Esophagus (tissue), 2 donors: ENCODE data around the gene SLC5A1. TPM values are rescaled to one million over a fixed set of nuclear protein-coding genes. Genes with fewer than 3 reads are reported as not detected.
"Not testable (repeated sequence)": the region's sequence is repeated elsewhere in the genome, so short reads cannot be mapped to it uniquely, and the experiment has no call there.

Experiments
- H3K27ac ChIP-seq, 2 donors: one replicate each; pipeline ENCODE4 v1.5.1; 2013; ENCODE audit warnings: low read depth in 2 of 2, mild to moderate bottlenecking in 2 of 2, inconsistent platforms in 1 of 2, low read length in 1 of 2, moderate library complexity in 1 of 2
- H3K27me3 ChIP-seq, 2 donors: one replicate each; pipeline ENCODE4 v1.6.1; 2013; ENCODE audit warnings: low read length in 2 of 2, control low read depth in 1 of 2, mild to moderate bottlenecking in 1 of 2; ENCODE audit not compliant: insufficient read depth in 2 of 2, control insufficient read depth in 1 of 2
- H3K36me3 ChIP-seq, 2 donors: one replicate each; pipeline ENCODE4 v1.6.1; 2013; ENCODE audit warnings: low read length in 1 of 2; ENCODE audit not compliant: control insufficient read depth in 2 of 2, insufficient read depth in 2 of 2
- H3K4me1 ChIP-seq, 2 donors: one replicate each; pipeline ENCODE4 v1.6.1; 2013; ENCODE audit warnings: low read length in 1 of 2; ENCODE audit not compliant: control insufficient read depth in 2 of 2, insufficient read depth in 2 of 2
- H3K4me3 ChIP-seq, 2 donors: one replicate each; pipeline ENCODE4 v1.5.1; 2013; ENCODE audit warnings: low read length in 2 of 2, mild to moderate bottlenecking in 2 of 2, low read depth in 1 of 2, moderate library complexity in 1 of 2
- H3K9me3 ChIP-seq, 2 donors: one replicate each; pipeline ENCODE4 v1.6.1; 2013; ENCODE audit warnings: mild to moderate bottlenecking in 2 of 2, low read depth in 1 of 2, low read length in 1 of 2, moderate library complexity in 1 of 2; ENCODE audit not compliant: control insufficient read depth in 2 of 2, insufficient read depth in 1 of 2
- WGBS, 2 donors: extraction: QIAGEN DNeasy Blood & Tissue Kit; methylation state at CpG; one replicate each; pipeline ENCODE4 v1.1.7; 2013; 5-methylcytosine and 5-hydroxymethylcytosine counted together
- polyA plus RNA-seq, 2 donors: library from polyadenylated mRNA; stranded (reverse); fragments of 200-250 nt; gene quantifications; one replicate each; pipeline ENCODE4 v1.2.3, GENCODE V29; 2013
- donor health status: healthy with polysubstance abuse.
- donor health status: Bipolar disorder and iron deficiency.

The SLC5A1 gene
- polyA plus RNA-seq, 2 donors, result 1.4 to 3.7 TPM

DNA sequence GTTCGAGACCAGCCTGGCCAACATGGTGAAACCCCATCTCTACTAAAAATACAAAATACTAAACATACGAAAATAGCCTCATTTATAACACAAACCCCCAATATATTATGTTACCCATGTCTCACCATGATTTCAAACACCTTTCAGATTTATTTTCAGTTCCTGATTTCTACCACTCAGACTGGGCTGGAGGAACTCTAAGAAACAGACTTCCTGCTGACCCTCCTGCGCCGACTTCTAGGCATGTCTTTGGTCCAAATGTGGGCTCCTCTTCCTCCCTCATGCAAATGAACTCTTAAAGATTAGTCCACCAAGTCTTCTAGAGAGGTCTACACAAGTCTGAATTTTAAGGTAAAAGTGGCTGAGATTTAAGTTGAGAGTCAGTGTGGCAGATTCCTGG lies 105.3 kb downstream of the SLC5A1 start:
- H3K4me1 ChIP-seq, H3K27me3 ChIP-seq, H3K4me3 ChIP-seq, H3K9me3 ChIP-seq, H3K36me3 ChIP-seq, H3K27ac ChIP-seq: not testable (repeated sequence)
- WGBS, 2 donors, result 86 to 89% methylated on average over 4 of the region's 4 CpGs

DNA sequence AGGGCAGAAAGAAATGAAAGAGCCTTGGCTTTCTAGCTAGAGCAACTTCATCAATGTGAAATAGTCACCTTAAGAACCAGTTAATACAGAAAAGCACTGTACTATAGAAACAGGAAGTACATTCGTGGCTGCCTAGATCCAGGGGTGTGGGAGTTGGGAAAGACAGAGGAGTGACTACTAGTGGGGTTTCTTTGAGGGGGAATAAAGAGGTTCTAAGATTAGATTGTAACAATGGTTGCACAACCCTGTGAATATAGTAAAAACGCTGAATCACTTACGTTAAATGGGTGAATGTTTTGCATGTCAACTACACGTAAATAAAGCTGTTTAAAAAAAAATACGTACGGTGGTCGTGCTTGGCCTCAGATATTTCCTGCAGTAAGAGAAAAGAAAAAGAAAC lies 107.6 kb downstream of the SLC5A1 start:
- not testable (repeated sequence) for H3K27ac ChIP-seq, H3K27me3 ChIP-seq, H3K4me3 ChIP-seq, H3K4me1 ChIP-seq, H3K36me3 ChIP-seq, H3K9me3 ChIP-seq
- WGBS, 2 donors, result 60 to 63% methylated on average over 7 of the region's 7 CpGs

DNA sequence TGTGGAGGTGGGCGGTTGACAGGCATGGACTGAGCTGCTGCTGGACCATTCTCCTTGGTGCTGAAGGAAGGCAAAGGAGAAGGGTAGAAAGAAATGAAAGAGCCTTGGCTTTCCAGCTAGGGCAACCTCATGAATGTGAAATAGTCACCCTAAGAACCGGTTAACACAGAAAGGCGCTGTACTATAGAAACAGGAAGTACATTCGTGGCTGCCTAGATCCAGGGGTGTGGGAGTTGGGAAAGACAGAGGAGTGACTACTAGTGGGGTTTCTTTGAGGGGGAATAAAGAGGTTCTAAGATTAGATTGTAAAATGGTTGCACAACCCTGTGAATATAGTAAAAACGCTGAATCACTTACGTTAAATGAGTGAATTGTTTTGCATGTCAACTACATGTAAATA lies 108.6 kb downstream of the SLC5A1 start:
- not testable (repeated sequence) for H3K27me3 ChIP-seq, H3K4me1 ChIP-seq, H3K9me3 ChIP-seq, H3K36me3 ChIP-seq, H3K27ac ChIP-seq, H3K4me3 ChIP-seq
- 68 to 70% methylated on average over 6 of the region's 6 CpGs for WGBS, 2 donors

DNA sequence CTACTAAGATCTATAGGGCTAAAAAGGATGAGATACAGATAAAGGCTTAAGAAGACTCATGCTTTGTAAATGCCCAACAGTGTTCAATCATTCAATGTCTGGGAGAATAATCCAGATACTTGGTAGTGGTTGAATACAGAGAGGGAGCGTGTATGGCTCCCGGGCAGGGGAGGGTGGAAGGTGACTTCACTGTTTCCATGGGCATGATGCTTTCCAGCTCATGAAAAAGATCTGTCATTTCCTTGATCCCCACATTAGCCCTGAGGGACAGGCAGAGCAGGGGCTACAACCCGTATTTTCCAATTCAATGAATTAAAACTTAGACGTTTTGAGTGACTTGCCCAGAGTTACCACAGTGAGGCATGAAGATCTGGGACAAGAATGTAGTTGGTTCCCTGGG lies 111.7 kb downstream of the SLC5A1 start:
- 72 to 77% methylated on average over 4 of the region's 4 CpGs for WGBS, 2 donors
- H3K4me1 ChIP-seq, H3K9me3 ChIP-seq: not testable (repeated sequence)

DNA sequence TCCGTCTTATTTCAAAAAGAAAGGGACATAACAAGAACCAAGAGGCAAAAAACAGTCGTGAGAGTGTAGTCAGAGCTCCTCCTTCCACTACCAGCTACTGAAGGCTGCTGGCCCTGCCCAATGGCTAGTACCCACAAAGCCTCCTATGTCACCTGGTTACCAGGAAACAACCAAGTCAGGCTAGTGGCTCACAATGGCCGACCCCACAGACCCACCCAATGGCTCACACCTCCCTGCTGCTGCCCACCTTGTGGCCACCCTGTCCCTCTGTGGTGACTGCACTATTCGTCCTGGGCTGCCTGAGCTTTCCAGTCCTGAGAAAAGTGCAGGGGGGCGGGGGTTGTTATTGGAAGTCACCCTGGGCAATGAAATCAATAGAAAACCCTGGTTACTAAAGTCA lies 114.6 kb downstream of the SLC5A1 start:
- not testable (repeated sequence) for H3K27me3 ChIP-seq, H3K27ac ChIP-seq, H3K9me3 ChIP-seq, H3K36me3 ChIP-seq, H3K4me3 ChIP-seq, H3K4me1 ChIP-seq
- WGBS, 2 donors, result 66 to 79% methylated on average over 5 of the region's 5 CpGs

More for the DNA sequence above, 111.7 kb downstream of the SLC5A1 start:
- not testable (repeated sequence) for H3K4me3 ChIP-seq, H3K27ac ChIP-seq, H3K27me3 ChIP-seq, H3K36me3 ChIP-seq

DNA sequence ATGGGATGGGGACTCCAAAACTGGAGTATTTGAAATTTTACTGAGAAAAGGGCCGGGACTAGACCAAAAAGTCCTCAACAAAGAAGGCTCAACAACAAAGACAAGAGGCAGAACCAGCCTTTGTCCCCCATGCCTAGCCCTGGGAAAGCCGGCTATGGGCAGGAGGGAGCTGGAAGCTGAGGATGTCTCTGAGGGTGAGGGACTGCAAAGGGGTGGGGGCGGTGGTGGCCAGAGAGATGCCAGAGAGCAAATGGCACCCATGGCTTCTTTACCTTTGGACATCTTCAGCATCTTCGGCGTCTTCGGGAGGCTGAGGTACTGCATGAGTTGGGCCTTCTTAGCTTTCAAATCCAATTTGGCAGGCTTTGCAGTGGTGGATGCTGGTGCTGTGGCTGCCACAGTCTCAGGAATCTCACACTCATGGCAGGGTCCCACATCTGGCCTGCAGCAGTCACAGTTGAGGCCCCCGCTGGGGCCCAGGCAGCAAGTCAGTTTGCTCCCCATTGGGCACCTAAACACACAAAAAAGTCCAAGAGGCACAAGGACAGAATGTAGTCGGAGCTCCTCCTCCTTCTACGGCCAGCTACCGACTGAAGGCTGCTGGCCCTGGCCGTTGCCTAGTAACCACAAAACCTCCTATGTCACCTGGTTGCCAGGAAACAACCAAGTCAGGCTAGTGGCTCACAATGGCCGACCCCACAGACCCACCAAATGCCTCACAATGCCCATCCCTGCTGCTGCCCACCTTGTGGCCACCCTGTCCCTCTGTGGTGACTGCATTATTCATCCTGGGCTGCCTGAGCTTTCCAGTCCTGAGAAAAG lies 115.9 kb downstream of the SLC5A1 start, which contains the start of gene C22orf42:
TSS of gene C22orf42 (minus strand) at position 592 of the 822 bp plus-strand sequence. CDS start at position 504, 88 bp downstream.
- Histone ChIP-seq H3K4me1 (no peaks in the 10 kb centered on the region), H3K4me3 (no peak within 1 kb of the TSS), H3K27ac (no peak within 1 kb of the TSS), H3K27me3 (peaks cover 0 to 3% of the 10 kb centered on the region in 2 donors), H3K9me3 (no peaks in the 10 kb centered on the region), H3K36me3 (no peaks in the 10 kb centered on the region)
- WGBS, 2 donors, result 65% methylated on average over 12 of the region's 12 CpGs

DNA sequence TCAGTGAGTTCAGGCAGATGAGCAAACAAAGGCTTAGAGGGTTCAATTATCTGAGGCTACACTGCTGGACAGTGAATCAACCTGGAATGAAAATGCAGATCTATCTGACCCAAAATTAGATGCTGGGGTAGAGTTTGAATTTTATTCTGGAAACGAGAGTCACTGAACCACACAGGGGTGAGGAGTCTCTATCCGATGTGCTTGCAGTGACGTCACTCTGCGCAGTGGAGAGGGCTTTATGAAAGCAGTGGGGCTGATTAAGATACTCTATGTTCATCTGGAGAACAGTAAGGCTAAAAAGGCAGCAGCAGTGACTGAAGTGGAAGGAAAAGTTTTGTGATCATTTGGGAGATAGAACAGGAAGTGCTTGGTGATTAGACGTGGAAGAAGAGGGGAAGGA lies 117.3 kb downstream of the SLC5A1 start:
- H3K4me1 ChIP-seq, H3K27me3 ChIP-seq: not testable (repeated sequence)
- WGBS, 2 donors, result 74 to 75% methylated on average over 5 of the region's 5 CpGs

More for the DNA sequence above, 117.3 kb downstream of the SLC5A1 start:
- not testable (repeated sequence) for H3K9me3 ChIP-seq, H3K36me3 ChIP-seq, H3K4me3 ChIP-seq, H3K27ac ChIP-seq

Other genes with a start within 250 kb of the SLC5A1 start
- 10 to 100 TPM; 47.7 to 53.4 TPM for gene YWHAH, start 98.7 kb upstream of the SLC5A1 start, polyA plus RNA-seq
- gene C22orf42, start 116.0 kb downstream of the SLC5A1 start, polyA plus RNA-seq, result not detected
- under 1 TPM in 1 of 2 donors, not detected in 1; 0.05 TPM for gene RFPL2, start 161.8 kb downstream of the SLC5A1 start, polyA plus RNA-seq
- gene SLC5A4, start 212.1 kb downstream of the SLC5A1 start, polyA plus RNA-seq, result under 1 TPM; 0.08 to 0.12 TPM